Transverse colon (tissue), 4 donors: Measurements from ENCODE around the gene GABRG3. TPM values are rescaled to one million over a fixed set of nuclear protein-coding genes. Genes with fewer than 3 reads are reported as not detected.

Source experiments
- DNase-seq: peaks from one replicate; pipeline ENCODE4 v3.0.0-alpha.2; 2019
- H3K27ac ChIP-seq, 4 donors: fragments of 200-600 bp; sonication (generic); 2 replicates each; pipeline ENCODE4 v1.5.1; 2016 to 2018; ENCODE audit warnings: inconsistent platforms in 4 of 4
- H3K27me3 ChIP-seq: fragments of 200-600 bp; sonication (generic); 2 replicates; pipeline ENCODE4 v1.5.1; 2017; ENCODE audit warnings: inconsistent platforms
- H3K36me3 ChIP-seq, 4 donors: fragments of 200-600 bp; sonication (generic); 2 replicates each; pipeline ENCODE4 v1.5.1; 2017 to 2019; ENCODE audit warnings: inconsistent platforms in 4 of 4
- H3K4me1 ChIP-seq, 4 donors: fragments of 200-600 bp; sonication (generic); 2 replicates each; pipeline ENCODE4 v1.5.1; 2017 to 2020; ENCODE audit warnings: inconsistent platforms in 4 of 4
- H3K4me3 ChIP-seq, 4 donors: fragments of 200-600 bp; sonication (generic); 1 replicate in 1 of 4; 2 replicates in 3 of 4; pipeline versions ENCODE4 v1.5.1 to v1.6.1; 2017 to 2019; ENCODE audit warnings: inconsistent platforms in 4 of 4
- H3K9me3 ChIP-seq, 2 donors: fragments of 200-600 bp; sonication (generic); 2 replicates each; pipeline ENCODE4 v1.5.1; 2017 to 2019; ENCODE audit warnings: inconsistent platforms in 2 of 2
- EP300 ChIP-seq: sonication (generic); formaldehyde crosslinking; IDR thresholded peaks from one replicate; pipeline ENCODE4 v1.6.1; 2017; ENCODE audit warnings: antibody characterized with exemption, low read depth
- POLR2A ChIP-seq: fragments of 450-650 bp; IDR thresholded peaks from one replicate; pipeline ENCODE4 v1.6.1; 2016; ENCODE audit warnings: antibody characterized with exemption, mild to moderate bottlenecking, moderate library complexity
- POLR2AphosphoS5 ChIP-seq, 3 donors: sonication (generic); formaldehyde crosslinking; IDR thresholded peaks; one replicate each; pipeline ENCODE4 v1.6.1; 2016; ENCODE audit warnings: antibody characterized with exemption in 3 of 3
- WGBS, 2 donors: methylation state at CpG; one replicate each; pipeline ENCODE4 v1.1.5; 2018; ENCODE audit warnings: low coverage in 1 of 2; 5-methylcytosine and 5-hydroxymethylcytosine counted together
- in situ Hi-C, 4 donors: fragments of 200-750 bp; cut with MboI; loops; one replicate each; pipeline versions ENCODE4 v1.15.0 to v1.15.1; 2017; ENCODE audit warnings: low sequenced_read_pairs in 3 of 4, low pct_ligation_motif_present in 1 of 4, low pct_unique_long_range_greater_than_20kb in 1 of 4
- intact Hi-C: fragments of 100-400 bp; cut with DNase I; formaldehyde crosslinking; loops from one replicate; pipeline ENCODE4 v1.15.1; 2023; ENCODE audit warnings: low total_unique reads
- total RNA-seq, 4 donors: library from RNA; depleted of rRNA; stranded (reverse); fragments of >200 nt; gene quantifications; one replicate each; pipeline ENCODE4 v1.1.0, GENCODE V29; 2016
- TF ChIP-seq, protein P1 (sequence below), 5 experiments: fragments of 200-600 bp in 3 of 5; fragments of 450-650 bp in 2 of 5; sonication (generic) in 3 of 5; IDR thresholded peaks; 1 replicate in 2 of 5; 2 replicates in 3 of 5; pipeline ENCODE4 v1.5.1; 2016 to 2017; ENCODE audit warnings: antibody characterized with exemption in 5 of 5, inconsistent platforms in 3 of 5, mild to moderate bottlenecking in 2 of 5, moderate library complexity in 1 of 5

The GABRG3 gene
- total RNA-seq, 4 donors from 2014 or later = not detected

- Histone ChIP-seq H3K36me3 (no peaks in the 10 kb centered on the region), H3K4me1 (no peaks in the 10 kb centered on the region), H3K4me3 (no peak overlapping the region), H3K27ac (no peak overlapping the region), H3K9me3 (no peaks in the 10 kb centered on the region), H3K27me3 (no peaks in the 10 kb centered on the region)
- WGBS, 2 donors = 20 to 60% methylated on average over 1 to 2 of the region's 2 CpGs
- intact Hi-C loops = no loop called here
- no peak for DNase-seq
- in situ Hi-C loops = loop anchor here in 2 of 4 donors (25.0 kb wide), 2 partner anchors 92 to 467 kb away; no protein-coding TSS in a partner anchor
- TF ChIP-seq POLR2A (no peak), POLR2AphosphoS5 (IDR thresholded peaks at IDR 0.05) (no peak)
- TF ChIP-seq, protein P1, sequence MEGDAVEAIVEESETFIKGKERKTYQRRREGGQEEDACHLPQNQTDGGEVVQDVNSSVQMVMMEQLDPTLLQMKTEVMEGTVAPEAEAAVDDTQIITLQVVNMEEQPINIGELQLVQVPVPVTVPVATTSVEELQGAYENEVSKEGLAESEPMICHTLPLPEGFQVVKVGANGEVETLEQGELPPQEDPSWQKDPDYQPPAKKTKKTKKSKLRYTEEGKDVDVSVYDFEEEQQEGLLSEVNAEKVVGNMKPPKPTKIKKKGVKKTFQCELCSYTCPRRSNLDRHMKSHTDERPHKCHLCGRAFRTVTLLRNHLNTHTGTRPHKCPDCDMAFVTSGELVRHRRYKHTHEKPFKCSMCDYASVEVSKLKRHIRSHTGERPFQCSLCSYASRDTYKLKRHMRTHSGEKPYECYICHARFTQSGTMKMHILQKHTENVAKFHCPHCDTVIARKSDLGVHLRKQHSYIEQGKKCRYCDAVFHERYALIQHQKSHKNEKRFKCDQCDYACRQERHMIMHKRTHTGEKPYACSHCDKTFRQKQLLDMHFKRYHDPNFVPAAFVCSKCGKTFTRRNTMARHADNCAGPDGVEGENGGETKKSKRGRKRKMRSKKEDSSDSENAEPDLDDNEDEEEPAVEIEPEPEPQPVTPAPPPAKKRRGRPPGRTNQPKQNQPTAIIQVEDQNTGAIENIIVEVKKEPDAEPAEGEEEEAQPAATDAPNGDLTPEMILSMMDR (IDR thresholded peaks at IDR 0.05) = no peak
Measured at GRCh38 chr15:27353856-27354255, 382.9 kb downstream of the GABRG3 start.

GRCh38 chr15:27358751-27359434, 387.9 kb downstream of the GABRG3 start:
- Histone ChIP-seq H3K9me3 (no peaks in the 10 kb centered on the region), H3K27me3 (no peaks in the 10 kb centered on the region), H3K4me1 (no peaks in the 10 kb centered on the region), H3K4me3 (no peak overlapping the region), H3K36me3 (no peaks in the 10 kb centered on the region), H3K27ac (no peak overlapping the region)
- DNase-seq = no peak
- in situ Hi-C loops = loop anchor here in 2 of 4 donors (25.0 kb wide), 2 partner anchors 97 to 472 kb away; no protein-coding TSS in a partner anchor
- WGBS, 2 donors = 41% methylated on average over 19 of the region's 19 CpGs; no CpG with 5 or more reads in 1 of the 2 donors
- TF ChIP-seq POLR2AphosphoS5 (IDR thresholded peaks at IDR 0.05) = no peak
- TF ChIP-seq, protein P1 (IDR thresholded peaks at IDR 0.05) = peak in 3 of 5 experiments; percentile 41 to 46 (median 42)
- intact Hi-C loops = no loop called here

GRCh38 chr15:27359586-27359985, 388.6 kb downstream of the GABRG3 start:
- 80 to 83% methylated on average over 7 of the region's 7 CpGs for WGBS, 2 donors
- Histone ChIP-seq H3K4me3 (no peak overlapping the region), H3K9me3 (no peaks in the 10 kb centered on the region), H3K36me3 (no peaks in the 10 kb centered on the region), H3K27me3 (no peaks in the 10 kb centered on the region), H3K27ac (no peak overlapping the region), H3K4me1 (no peaks in the 10 kb centered on the region)
- no peak for DNase-seq
- in situ Hi-C loops = loop anchor here in 2 of 4 donors (25.0 kb wide), 2 partner anchors 97 to 472 kb away; no protein-coding TSS in a partner anchor
- TF ChIP-seq POLR2AphosphoS5 (IDR thresholded peaks at IDR 0.05) (no peak), EP300 (no peak), POLR2A (no peak)
- TF ChIP-seq, protein P1 (IDR thresholded peaks at IDR 0.05) = no peak
- intact Hi-C loops = no loop called here

DNA sequence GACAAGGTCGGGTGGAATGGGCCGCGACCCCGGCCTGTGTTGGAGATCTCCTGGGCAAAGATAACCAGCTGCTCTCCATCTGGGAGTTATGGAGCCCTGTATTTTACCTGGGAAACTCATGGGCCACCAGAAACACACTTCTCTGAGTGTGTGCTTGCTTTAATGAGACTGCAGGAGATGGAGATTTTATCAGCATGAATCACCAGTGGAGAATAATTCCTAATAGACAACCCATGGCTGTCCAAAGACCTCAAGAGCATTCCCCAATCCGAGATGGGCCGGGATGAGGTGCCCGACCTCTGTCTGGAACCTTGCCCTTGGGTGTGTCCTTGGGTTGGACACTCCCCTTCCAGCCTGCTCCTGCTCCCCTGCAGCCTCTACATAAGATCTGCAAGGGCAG, 389.3 kb downstream of the GABRG3 start:
- Histone ChIP-seq H3K36me3 (no peaks in the 10 kb centered on the region), H3K4me1 (no peaks in the 10 kb centered on the region), H3K9me3 (no peaks in the 10 kb centered on the region), H3K27ac (no peak overlapping the region), H3K4me3 (no peak overlapping the region), H3K27me3 (no peaks in the 10 kb centered on the region)
- TF ChIP-seq POLR2AphosphoS5 (IDR thresholded peaks at IDR 0.05) = no peak
- TF ChIP-seq EP300 = no peak
- no peak for TF ChIP-seq POLR2A
- TF ChIP-seq, protein P1 (IDR thresholded peaks at IDR 0.05) = no peak
- DNase-seq = no peak
- intact Hi-C loops (no loop called here), in situ Hi-C loops (loop anchor here in 2 of 4 donors (25.0 kb wide), 2 partner anchors 98 to 473 kb away; no protein-coding TSS in a partner anchor)
- WGBS, 2 donors = 85% methylated on average over 7 of the region's 7 CpGs; no CpG with 5 or more reads in 1 of the 2 donors
